ENCODE results near the gene SH2D3C. TPM values are rescaled to one million over a fixed set of nuclear protein-coding genes. Genes with fewer than 3 reads are reported as not detected.

The SH2D3C gene
- total RNA-seq, 1 donor from 2014 or later = 19.3 TPM

DNA sequence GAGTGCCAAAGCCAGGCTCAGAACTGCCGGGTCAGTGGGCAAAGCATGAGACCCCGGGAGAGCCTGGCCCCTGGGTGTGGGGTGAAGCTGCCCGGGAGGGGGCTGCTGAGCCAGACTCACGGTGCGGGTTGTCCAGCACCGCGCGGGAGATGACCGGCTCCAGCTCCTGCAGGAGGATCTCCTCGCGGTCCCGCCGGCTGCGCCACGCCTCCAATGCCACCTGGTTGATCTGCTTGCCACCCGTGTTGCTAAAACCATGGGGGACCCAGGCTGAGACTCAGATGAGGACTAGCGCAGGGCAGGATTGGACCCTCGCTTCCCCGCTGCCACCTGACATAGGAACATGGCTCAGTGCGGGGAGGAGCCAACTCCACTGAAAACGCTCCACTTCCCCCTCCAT, 46.0 kb downstream of the SH2D3C start:
- Mint-ChIP-seq H3K9me3 (ENCODE audit: unreplicated experiment) (no peaks in the 10 kb centered on the region), H3K4me3 (ENCODE audit: unreplicated experiment) (no peak overlapping the region)
- TF ChIP-seq, protein P1, sequence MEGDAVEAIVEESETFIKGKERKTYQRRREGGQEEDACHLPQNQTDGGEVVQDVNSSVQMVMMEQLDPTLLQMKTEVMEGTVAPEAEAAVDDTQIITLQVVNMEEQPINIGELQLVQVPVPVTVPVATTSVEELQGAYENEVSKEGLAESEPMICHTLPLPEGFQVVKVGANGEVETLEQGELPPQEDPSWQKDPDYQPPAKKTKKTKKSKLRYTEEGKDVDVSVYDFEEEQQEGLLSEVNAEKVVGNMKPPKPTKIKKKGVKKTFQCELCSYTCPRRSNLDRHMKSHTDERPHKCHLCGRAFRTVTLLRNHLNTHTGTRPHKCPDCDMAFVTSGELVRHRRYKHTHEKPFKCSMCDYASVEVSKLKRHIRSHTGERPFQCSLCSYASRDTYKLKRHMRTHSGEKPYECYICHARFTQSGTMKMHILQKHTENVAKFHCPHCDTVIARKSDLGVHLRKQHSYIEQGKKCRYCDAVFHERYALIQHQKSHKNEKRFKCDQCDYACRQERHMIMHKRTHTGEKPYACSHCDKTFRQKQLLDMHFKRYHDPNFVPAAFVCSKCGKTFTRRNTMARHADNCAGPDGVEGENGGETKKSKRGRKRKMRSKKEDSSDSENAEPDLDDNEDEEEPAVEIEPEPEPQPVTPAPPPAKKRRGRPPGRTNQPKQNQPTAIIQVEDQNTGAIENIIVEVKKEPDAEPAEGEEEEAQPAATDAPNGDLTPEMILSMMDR (IDR thresholded peaks at IDR 0.05) = no peak

DNA sequence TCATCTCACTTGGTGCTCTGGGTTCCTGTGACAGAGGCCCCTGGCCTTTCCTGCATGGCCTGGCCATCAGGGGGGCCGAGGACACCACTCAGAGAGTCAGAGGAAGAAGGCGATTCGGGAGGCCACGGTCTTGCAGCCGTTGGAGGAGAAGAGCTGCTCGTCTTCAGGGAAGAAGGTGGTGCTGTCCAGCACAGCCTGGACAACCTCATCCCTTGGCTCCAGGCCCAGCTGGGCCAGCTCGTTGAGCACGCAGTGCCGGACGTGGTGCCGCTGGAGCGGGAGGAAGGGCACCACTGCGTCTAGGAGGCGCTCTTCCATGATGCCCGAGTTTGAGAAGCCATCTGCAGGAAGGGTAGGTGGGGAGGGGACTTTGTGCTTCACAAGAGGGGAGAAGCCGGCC, 46.5 kb downstream of the SH2D3C start:
- TF ChIP-seq, protein P1 (IDR thresholded peaks at IDR 0.05) = no peak
- DNase-seq (ENCODE audit: extremely low spot score, unreplicated experiment) = no peak
- Mint-ChIP-seq H3K36me3 (ENCODE audit: unreplicated experiment) (no peaks in the 10 kb centered on the region), H3K27me3 (ENCODE audit: unreplicated experiment) (no peaks in the 10 kb centered on the region), H3K4me1 (ENCODE audit: unreplicated experiment) (peaks cover 11% of the 10 kb centered on the region), H3K27ac (ENCODE audit: unreplicated experiment) (no peak overlapping the region), H3K9me3 (ENCODE audit: unreplicated experiment) (no peaks in the 10 kb centered on the region), H3K4me3 (ENCODE audit: unreplicated experiment) (no peak overlapping the region)

More for the DNA sequence above, 46.0 kb downstream of the SH2D3C start:
- Mint-ChIP-seq H3K27ac (ENCODE audit: unreplicated experiment) (no peak overlapping the region), H3K27me3 (ENCODE audit: unreplicated experiment) (no peaks in the 10 kb centered on the region), H3K4me1 (ENCODE audit: unreplicated experiment) (peaks cover 11% of the 10 kb centered on the region), H3K36me3 (ENCODE audit: unreplicated experiment) (no peaks in the 10 kb centered on the region)
- no peak for DNase-seq (ENCODE audit: extremely low spot score, unreplicated experiment)

DNA sequence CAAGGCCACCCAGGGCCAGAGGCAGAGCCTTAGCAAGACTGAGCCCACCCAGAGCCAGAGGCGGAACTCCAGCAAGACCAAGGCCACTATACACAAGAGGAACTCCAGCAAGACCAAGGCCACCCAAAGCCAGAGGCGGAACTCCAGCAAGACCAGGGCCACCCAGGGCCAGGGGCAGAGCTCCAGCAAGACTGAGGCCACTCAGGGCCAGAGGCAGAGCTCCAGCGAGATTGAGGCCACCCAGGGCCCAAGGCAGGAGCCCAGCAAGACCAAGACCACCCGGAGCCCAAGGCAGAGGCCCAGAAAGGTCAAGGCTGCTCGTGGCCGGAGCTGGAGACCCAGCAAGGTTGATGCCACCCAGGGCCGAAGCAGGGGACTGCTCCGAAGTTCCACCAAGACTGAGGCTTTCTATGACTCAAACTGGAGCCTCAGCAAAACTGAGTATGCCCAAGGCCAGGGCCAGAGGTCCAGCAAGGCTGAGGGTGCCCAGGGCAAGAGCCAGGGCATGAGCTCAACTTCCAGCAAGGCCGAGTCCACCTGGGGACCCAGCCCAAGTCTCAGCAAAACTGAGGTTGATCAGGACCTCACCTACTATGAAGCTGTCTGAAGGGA, 47.6 kb downstream of the SH2D3C start:
- TF ChIP-seq, protein P1 (IDR thresholded peaks at IDR 0.05) = no peak
- Mint-ChIP-seq H3K9me3 (ENCODE audit: unreplicated experiment) (no peaks in the 10 kb centered on the region), H3K4me1 (ENCODE audit: unreplicated experiment) (peaks cover 8% of the 10 kb centered on the region), H3K4me3 (ENCODE audit: unreplicated experiment) (no peak overlapping the region), H3K36me3 (ENCODE audit: unreplicated experiment) (no peaks in the 10 kb centered on the region), H3K27me3 (ENCODE audit: unreplicated experiment) (no peaks in the 10 kb centered on the region), H3K27ac (ENCODE audit: unreplicated experiment) (no peak overlapping the region)
- no peak for DNase-seq (ENCODE audit: extremely low spot score, unreplicated experiment)

DNA sequence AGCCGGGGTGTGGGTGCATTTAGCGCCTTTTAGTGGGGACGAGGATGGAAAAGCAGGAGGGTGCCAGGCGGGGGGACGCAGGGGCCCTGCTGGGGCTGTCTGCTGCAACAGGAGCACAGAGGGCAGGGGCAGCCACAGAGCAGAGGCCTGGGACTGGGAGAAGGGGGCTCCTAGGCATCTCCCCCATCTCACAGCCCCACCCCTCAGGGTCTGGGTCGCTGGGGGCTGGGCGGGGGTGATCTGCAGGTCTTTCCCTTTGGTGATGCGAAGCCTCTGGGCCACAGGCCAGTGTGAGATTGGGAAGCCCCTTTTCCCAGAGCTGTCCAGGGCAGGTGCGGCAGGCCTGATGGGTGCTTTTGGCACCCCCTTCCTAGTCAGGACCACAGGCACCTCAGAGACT, 48.2 kb downstream of the SH2D3C start:
- DNase-seq (ENCODE audit: extremely low spot score, unreplicated experiment) = no peak
- Mint-ChIP-seq H3K4me3 (ENCODE audit: unreplicated experiment) (no peak overlapping the region), H3K27me3 (ENCODE audit: unreplicated experiment) (no peaks in the 10 kb centered on the region), H3K9me3 (ENCODE audit: unreplicated experiment) (no peaks in the 10 kb centered on the region), H3K4me1 (ENCODE audit: unreplicated experiment) (peaks cover 8% of the 10 kb centered on the region), H3K27ac (ENCODE audit: unreplicated experiment) (no peak overlapping the region), H3K36me3 (ENCODE audit: unreplicated experiment) (no peaks in the 10 kb centered on the region)
- TF ChIP-seq, protein P1 (IDR thresholded peaks at IDR 0.05) = no peak

DNA sequence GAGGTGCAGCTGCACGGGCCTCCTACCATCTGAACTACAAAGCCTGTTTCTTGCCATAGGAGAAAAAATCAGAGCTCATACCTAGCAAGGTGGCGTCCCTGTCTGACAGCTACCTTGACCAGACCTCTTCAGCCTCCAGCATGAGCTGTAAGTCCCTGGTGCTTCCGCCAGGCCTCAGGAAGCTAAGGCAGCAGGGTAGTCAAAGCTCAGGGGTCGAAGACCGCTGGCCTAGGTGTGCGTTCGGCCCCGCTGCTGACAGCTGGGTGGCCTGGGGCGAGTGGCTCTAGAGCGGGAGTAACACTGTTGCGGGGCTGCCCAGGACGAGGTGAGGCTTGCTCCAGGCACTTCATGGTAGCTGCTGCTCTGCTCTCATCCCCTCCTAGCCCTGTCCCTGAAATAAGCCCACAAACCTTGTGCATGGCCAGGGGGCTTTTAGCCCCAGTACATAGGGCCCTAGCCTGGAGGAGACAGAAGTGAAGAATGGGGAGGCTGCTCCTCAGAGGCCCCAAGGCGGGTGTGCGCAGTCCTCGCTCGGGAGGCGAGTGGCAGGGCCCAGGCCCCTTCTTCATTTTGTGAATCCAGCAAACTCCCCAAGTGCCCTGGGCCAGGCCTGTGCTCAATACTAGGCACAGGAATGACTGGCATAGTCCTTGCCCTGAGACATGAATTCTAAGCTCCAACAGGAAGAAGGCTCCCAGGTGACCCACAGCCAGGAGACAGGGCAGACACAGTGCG, 48.8 kb downstream of the SH2D3C start:
- Mint-ChIP-seq H3K27me3 (ENCODE audit: unreplicated experiment) (no peaks in the 10 kb centered on the region), H3K4me1 (ENCODE audit: unreplicated experiment) (peaks cover 8% of the 10 kb centered on the region), H3K27ac (ENCODE audit: unreplicated experiment) (no peak overlapping the region), H3K36me3 (ENCODE audit: unreplicated experiment) (no peaks in the 10 kb centered on the region), H3K9me3 (ENCODE audit: unreplicated experiment) (no peaks in the 10 kb centered on the region), H3K4me3 (ENCODE audit: unreplicated experiment) (no peak overlapping the region)
- TF ChIP-seq, protein P1 (IDR thresholded peaks at IDR 0.05) = no peak
- DNase-seq (ENCODE audit: extremely low spot score, unreplicated experiment) = no peak
